Astrocyte of the cerebellum (primary cell): ENCODE data around the gene MLLT10.

Experiments
- DNase-seq: peaks from one replicate; pipeline ENCODE4 v3.0.0-alpha.2; 2011; ENCODE audit warnings: low read depth
- H3K4me3 ChIP-seq: 2 replicates; pipeline ENCODE4 v1.5.1; 2011; ENCODE audit warnings: mild to moderate bottlenecking, low read depth, low read length, moderate library complexity
- in situ Hi-C: cut with HindIII; loops from 2 replicates; pipeline ENCODE4 v1.10.0; 2017; ENCODE audit warnings: low sequenced_read_pairs
- TF ChIP-seq, protein P1 (sequence below): IDR thresholded peaks from 2 replicates; pipeline ENCODE4 v1.5.1; 2012; ENCODE audit warnings: low read length, low read depth, moderate library complexity, mild to moderate bottlenecking; ENCODE audit errors: missing control alignments

The MLLT10 gene

DNA sequence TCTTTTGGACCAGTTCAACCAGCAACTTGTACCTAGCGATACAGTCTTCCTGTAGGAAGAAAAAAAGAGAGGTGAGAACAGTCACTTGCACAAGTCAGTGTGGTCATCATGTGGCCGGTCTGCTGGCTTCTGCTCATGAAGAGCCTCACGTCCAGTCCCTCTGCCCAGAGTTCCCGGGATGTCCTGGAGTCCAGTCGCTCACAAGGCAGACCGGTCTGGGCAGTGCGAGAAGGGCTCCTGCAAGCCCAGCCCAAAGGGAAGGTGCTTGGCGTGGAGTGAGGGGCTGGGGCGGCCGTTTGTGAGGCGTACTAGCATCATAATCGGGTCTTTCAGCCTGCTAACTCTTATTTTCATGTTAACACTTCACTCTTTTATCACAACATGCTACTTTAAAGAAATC is 222.7 kb downstream of the MLLT10 start:
- TF ChIP-seq, protein P1, sequence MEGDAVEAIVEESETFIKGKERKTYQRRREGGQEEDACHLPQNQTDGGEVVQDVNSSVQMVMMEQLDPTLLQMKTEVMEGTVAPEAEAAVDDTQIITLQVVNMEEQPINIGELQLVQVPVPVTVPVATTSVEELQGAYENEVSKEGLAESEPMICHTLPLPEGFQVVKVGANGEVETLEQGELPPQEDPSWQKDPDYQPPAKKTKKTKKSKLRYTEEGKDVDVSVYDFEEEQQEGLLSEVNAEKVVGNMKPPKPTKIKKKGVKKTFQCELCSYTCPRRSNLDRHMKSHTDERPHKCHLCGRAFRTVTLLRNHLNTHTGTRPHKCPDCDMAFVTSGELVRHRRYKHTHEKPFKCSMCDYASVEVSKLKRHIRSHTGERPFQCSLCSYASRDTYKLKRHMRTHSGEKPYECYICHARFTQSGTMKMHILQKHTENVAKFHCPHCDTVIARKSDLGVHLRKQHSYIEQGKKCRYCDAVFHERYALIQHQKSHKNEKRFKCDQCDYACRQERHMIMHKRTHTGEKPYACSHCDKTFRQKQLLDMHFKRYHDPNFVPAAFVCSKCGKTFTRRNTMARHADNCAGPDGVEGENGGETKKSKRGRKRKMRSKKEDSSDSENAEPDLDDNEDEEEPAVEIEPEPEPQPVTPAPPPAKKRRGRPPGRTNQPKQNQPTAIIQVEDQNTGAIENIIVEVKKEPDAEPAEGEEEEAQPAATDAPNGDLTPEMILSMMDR = no peak
- DNase-seq = no peak
- no peak overlapping the region for H3K4me3 ChIP-seq
- in situ Hi-C loops = no loop called here

DNA sequence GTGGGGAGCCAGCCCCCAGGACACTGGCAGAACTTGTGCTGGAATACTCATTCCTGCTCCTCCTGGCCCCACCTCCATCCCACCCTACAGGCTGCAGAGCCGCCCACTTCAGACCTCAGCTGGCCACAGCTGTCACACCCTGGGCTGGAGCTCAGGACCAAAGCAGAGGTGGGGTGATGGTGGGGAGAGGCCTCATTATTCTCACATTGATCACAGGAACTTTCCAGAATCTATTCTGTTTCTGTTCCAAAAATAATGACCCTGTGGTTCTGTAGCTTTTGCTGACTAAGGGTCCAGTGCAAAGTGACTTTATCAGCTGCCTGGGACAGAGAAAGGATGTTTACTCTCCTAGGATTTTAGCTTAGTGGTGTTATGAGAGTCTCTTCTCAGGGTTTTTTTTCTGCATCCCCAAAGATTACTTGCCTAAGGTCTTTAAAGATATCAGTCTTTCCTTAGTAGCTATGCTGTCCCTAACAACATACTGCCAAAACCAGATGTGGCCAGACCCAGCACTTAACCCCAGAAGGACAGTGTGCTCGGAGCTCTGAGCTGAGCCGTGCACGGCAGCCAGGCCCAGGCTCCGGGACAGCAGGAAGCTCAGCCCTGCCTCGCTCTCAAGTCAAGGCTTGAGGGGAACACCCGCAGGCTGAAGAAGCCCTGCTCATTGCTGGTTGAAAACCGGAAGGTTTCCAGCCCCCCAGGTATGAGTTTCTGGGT is 223.3 kb downstream of the MLLT10 start:
- in situ Hi-C loops = no loop called here
- no peak for DNase-seq
- H3K4me3 ChIP-seq = no peak overlapping the region
- TF ChIP-seq, protein P1 = no peak

DNA sequence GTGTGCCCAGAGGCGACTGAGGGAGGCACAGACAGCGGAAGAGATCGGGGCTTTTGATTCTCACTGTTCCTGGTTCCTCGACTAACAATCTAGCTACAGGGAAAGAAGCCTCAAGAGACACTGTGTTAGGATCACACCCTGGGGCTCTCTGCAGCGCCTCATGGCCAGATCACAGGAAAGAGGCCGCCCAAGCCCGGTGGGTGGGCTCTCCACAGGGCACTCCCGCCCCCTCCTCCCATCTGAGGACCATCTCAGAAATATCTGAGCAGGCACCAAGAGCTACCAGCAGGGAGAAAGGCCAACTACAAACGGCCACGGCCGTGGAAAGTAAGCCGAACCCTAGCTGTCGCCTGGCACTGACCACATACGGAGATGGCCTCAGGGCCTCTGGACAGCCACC is 224.2 kb downstream of the MLLT10 start:
- in situ Hi-C loops = no loop called here
- DNase-seq = no peak
- H3K4me3 ChIP-seq = no peak overlapping the region
- TF ChIP-seq, protein P1 = no peak

DNA sequence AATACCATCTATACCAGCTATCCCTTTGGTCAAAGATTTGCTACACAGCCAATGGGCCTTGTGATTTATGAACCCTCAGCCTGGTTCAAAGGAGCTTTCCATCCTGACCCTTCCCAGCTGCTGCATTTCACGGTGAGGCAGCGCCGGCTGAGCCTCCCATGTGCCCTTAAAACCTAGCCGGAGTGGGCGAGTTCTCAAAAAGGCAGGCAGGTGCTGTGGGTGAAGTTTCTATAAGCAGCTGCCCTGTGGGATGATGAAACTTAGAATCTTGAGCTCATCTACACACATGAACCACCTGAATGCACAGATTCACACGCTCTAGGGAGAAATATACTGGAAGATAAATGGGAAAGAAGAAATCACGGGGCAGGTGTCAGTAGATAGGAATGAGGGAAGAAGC is 224.7 kb downstream of the MLLT10 start:
- TF ChIP-seq, protein P1 = no peak
- in situ Hi-C loops = no loop called here
- H3K4me3 ChIP-seq = no peak overlapping the region
- DNase-seq = no peak

DNA sequence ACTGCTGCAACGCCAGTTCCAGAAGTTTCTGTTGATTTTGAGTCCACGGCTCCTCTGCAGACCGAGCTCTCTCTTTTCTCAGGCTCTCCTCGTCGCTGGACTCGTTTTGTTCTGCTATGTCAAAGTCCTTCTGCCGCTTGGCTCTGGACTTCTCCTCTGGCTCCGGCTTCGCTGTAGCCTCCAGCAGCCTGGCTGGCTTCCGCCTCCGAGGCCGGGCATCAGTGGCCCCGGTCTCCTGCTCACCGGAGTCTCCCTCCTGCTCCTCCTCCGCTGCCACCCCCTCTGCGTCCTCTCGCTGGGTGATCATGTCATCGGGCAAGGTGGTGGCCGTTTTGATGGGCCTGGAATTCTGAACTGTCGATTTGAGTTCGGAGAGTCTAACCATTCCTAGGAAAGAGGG is 225.2 kb downstream of the MLLT10 start:
- in situ Hi-C loops = no loop called here
- DNase-seq = no peak
- TF ChIP-seq, protein P1 = no peak
- no peak overlapping the region for H3K4me3 ChIP-seq

DNA sequence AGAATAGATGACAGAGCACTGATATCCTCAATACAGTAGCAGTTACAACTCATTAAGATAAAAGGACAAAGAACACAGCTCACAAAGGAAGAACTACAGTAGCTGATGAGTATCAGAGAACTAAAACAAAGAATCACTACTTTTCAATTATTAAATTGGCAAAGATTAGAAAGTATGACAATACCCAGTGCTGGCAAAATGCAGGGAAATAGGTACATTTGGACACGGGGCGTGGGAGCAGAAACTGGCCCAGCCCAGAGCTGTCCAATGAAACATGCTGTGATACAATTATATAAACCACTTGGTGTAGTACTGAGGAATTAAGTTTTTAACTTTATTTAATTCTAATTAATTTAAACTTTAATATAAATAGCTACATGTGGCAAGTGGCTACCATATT is 226.3 kb downstream of the MLLT10 start:
- DNase-seq = no peak
- TF ChIP-seq, protein P1 = no peak
- H3K4me3 ChIP-seq = no peak overlapping the region
- in situ Hi-C loops = no loop called here
